Mesothelial cell of epicardium (in vitro differentiated cells): ENCODE results near the gene GPHA2. TPM values are rescaled to one million over a fixed set of nuclear protein-coding genes. Genes with fewer than 3 reads are reported as not detected.
"Not testable (repeated sequence)": the region's sequence is repeated elsewhere in the genome, so short reads cannot be mapped to it uniquely, and the experiment has no call there.

Experiments
- DNase-seq, 2 experiments: peaks; one replicate each; pipeline ENCODE4 v3.0.0; 2021; ENCODE audit warnings: low spot score in 2 of 2; ENCODE audit not compliant: unreplicated experiment in 2 of 2
- H3K27ac Mint-ChIP-seq: 2 replicates; pipeline ENCODE4 v1.8.0; 2021; ENCODE audit warnings: mixed read lengths
- H3K27me3 Mint-ChIP-seq: 2 replicates; pipeline ENCODE4 v1.8.0; 2021; ENCODE audit warnings: low read depth, mixed read lengths
- H3K36me3 Mint-ChIP-seq: 2 replicates; pipeline ENCODE4 v1.8.0; 2021; ENCODE audit warnings: mixed read lengths
- H3K4me1 Mint-ChIP-seq: 2 replicates; pipeline ENCODE4 v1.8.0; 2021; ENCODE audit warnings: mixed read lengths
- H3K4me3 Mint-ChIP-seq: 2 replicates; pipeline ENCODE4 v1.8.0; 2021; ENCODE audit warnings: mild to moderate bottlenecking, moderate library complexity, mixed read lengths
- H3K9me3 Mint-ChIP-seq: 2 replicates; pipeline ENCODE4 v1.8.0; 2021; ENCODE audit warnings: mixed read lengths
- total RNA-seq: library from RNA; stranded (reverse); gene quantifications from 3 replicates; pipeline ENCODE4 v1.2.1, GENCODE V29; 2021
- TF ChIP-seq, protein P1 (sequence below): fragments of 200-600 bp; sonication (generic); IDR thresholded peaks from one replicate; pipeline ENCODE4 v1.5.0; 2021; ENCODE audit warnings: antibody characterized with exemption; ENCODE audit not compliant: unreplicated experiment

GPHA2 gene
- total RNA-seq: not detected in 3 replicates

- TF ChIP-seq, protein P1, sequence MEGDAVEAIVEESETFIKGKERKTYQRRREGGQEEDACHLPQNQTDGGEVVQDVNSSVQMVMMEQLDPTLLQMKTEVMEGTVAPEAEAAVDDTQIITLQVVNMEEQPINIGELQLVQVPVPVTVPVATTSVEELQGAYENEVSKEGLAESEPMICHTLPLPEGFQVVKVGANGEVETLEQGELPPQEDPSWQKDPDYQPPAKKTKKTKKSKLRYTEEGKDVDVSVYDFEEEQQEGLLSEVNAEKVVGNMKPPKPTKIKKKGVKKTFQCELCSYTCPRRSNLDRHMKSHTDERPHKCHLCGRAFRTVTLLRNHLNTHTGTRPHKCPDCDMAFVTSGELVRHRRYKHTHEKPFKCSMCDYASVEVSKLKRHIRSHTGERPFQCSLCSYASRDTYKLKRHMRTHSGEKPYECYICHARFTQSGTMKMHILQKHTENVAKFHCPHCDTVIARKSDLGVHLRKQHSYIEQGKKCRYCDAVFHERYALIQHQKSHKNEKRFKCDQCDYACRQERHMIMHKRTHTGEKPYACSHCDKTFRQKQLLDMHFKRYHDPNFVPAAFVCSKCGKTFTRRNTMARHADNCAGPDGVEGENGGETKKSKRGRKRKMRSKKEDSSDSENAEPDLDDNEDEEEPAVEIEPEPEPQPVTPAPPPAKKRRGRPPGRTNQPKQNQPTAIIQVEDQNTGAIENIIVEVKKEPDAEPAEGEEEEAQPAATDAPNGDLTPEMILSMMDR: no peak
- Mint-ChIP-seq H3K4me3 (peak within 1 kb of the TSS; percentile 4), H3K27me3 (peaks cover 8% of the 10 kb centered on the region), H3K36me3 (peaks cover 7% of the 10 kb centered on the region), H3K27ac (peak within 1 kb of the TSS; percentile 25), H3K4me1 (peaks cover 7% of the 10 kb centered on the region), H3K9me3 (no peaks in the 10 kb centered on the region)
- DNase-seq: no peak
These were observed at the start of gene GPHA2 for GRCh38 chr11:64935359-64936081. Gene GPHA2 (minus strand): TSS chr11:64935893. CDS start chr11:64935460, 433 bp downstream.

DNA sequence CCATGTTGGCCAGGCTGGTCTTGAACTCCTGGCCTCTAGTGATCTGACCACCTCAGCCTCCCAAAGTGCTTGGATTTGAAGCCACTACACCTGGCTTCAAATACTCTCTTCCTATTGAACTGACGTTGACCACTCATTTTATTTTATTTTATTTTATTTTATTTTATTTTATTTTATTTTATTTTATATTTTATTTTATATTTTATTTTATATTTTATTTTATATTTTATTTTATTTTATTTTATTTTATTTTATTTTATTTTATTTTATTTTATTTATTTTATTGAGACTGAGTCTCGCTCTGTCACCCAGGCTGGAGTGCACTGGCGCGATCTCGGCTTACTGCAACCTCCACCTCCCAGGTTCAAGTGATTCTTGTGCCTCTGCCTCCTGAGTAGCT lies 47.6 kb upstream of the GPHA2 start:
- not testable (repeated sequence) for H3K27ac Mint-ChIP-seq, H3K4me1 Mint-ChIP-seq, H3K4me3 Mint-ChIP-seq, H3K36me3 Mint-ChIP-seq, H3K9me3 Mint-ChIP-seq, DNase-seq
- peaks cover 19% of the 10 kb centered on the region for H3K27me3 Mint-ChIP-seq

GRCh38 chr11:64976651-64977050 lies 41.0 kb upstream of the GPHA2 start:
- H3K27ac Mint-ChIP-seq: no peak overlapping the region
- no peaks in the 10 kb centered on the region for H3K4me1 Mint-ChIP-seq
- no peak for DNase-seq
- no peak overlapping the region for H3K4me3 Mint-ChIP-seq
- H3K9me3 Mint-ChIP-seq: no peaks in the 10 kb centered on the region
- TF ChIP-seq, protein P1: no peak
- H3K36me3 Mint-ChIP-seq: no peaks in the 10 kb centered on the region
- peaks cover 15% of the 10 kb centered on the region for H3K27me3 Mint-ChIP-seq

DNA sequence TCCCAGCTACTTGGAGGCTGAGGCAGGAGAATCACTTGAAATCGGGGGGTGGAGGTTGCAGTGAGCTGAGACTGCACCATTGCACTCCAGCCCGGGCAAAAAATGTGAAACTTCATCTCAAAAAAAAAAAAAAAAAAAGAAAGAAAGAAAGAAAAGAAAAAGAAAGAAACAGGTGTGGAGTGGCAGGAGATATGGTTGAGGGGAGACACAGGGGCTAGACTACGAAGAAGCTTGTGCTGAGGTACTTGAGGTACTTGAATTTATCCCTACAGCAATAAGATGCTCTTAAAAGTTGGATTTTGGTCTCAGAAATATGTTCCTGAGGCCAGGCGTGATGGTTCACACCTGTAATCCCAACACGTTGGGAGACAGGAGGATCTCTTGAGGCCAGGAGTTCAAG lies 38.4 kb upstream of the GPHA2 start:
- Mint-ChIP-seq H3K4me3 (no peak overlapping the region), H3K4me1 (no peaks in the 10 kb centered on the region), H3K36me3 (no peaks in the 10 kb centered on the region), H3K27me3 (peaks cover 16% of the 10 kb centered on the region), H3K9me3 (no peaks in the 10 kb centered on the region), H3K27ac (no peak overlapping the region)
- DNase-seq: no peak
- TF ChIP-seq, protein P1: no peak

DNA sequence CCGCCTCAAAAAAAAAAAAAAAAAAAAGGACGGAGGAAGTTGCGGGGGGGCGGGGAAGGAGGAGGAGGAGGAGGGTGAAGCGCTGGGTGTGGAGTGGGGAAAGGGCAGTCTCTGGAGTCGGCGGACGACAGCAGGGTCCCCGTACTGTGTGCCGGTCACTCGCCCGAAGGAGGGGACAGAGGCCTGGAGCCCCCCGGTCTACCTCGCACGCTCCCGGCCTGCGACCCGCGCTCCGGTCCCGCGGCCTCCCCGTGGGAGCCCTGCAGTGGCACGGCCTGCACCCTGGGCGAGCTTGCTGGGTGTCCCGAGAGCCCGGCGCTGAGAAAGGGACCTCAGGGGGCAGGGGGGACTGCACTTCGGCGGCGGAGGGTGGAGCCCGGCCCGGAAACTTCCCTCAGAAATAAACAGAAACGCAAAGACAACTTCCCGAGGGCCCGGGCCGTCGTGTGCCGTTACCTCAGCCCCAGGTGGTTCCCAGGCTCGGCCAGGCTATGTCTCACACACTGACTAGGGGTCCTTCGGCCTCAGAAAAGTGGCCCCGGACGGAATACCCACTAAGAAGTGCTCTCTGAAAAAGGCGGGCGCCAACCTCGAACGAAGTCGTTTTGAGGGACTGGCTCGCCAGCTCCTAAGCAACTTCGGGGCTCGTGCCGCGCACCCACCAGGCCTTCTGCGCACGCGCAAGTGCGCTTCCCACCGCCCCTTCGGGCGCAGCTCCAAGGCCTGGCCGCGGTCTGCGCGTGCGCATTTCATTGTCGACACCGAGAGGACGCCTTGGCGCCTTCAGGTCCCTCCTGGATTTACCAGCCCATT lies 35.9 kb upstream of the GPHA2 start, which contains the start of gene MAJIN:
TSS of gene MAJIN (minus strand) at position 688 of the 813 bp plus-strand sequence. CDS start 12,703 bp downstream, outside the sequence.
- H3K36me3 Mint-ChIP-seq: no peaks in the 10 kb centered on the region
- H3K27ac Mint-ChIP-seq: no peak within 1 kb of the TSS
- TF ChIP-seq, protein P1: no peak
- H3K4me1 Mint-ChIP-seq: no peaks in the 10 kb centered on the region
- H3K9me3 Mint-ChIP-seq: no peaks in the 10 kb centered on the region
- H3K4me3 Mint-ChIP-seq: no peak within 1 kb of the TSS
- DNase-seq: no peak
- peaks cover 16% of the 10 kb centered on the region for H3K27me3 Mint-ChIP-seq

- no peak overlapping the region for H3K27ac Mint-ChIP-seq
- no peaks in the 10 kb centered on the region for H3K36me3 Mint-ChIP-seq
- H3K4me1 Mint-ChIP-seq: no peaks in the 10 kb centered on the region
- no peak for DNase-seq
- peaks cover 16% of the 10 kb centered on the region for H3K27me3 Mint-ChIP-seq
- TF ChIP-seq, protein P1: no peak
- H3K9me3 Mint-ChIP-seq: no peaks in the 10 kb centered on the region
- H3K4me3 Mint-ChIP-seq: no peak overlapping the region
These were observed 35.0 kb upstream of the GPHA2 start for GRCh38 chr11:64970731-64971151.
